A549 (cell line): Measurements from ENCODE around the gene EPN2. TPM values are rescaled to one million over a fixed set of nuclear protein-coding genes. Genes with fewer than 3 reads are reported as not detected.

Experiments used
- ATOH8 ChIP-seq: fragments of 250-450 bp; sonication (Bioruptor Pico); IDR thresholded peaks from 2 replicates; pipeline ENCODE4 v1.5.0; 2020; ENCODE audit warnings: low read depth, mild to moderate bottlenecking, moderate library complexity
- BCL3 ChIP-seq: fragments of >200 bp; sonication (Bioruptor Twin); formaldehyde crosslinking; IDR thresholded peaks from 3 replicates; pipeline ENCODE4 v1.6.1; 2016
- BHLHE40 ChIP-seq: IDR thresholded peaks from 2 replicates; pipeline ENCODE4 v1.6.1; 2012; ENCODE audit warnings: low read depth, low read length, inconsistent platforms
- CBX8 ChIP-seq: fragments of 200-600 bp; sonication (generic); IDR thresholded peaks from 2 replicates; pipeline ENCODE4 v1.6.1; 2016
- CEBPB ChIP-seq, 2 experiments: fragments of >200 bp in 1 of 2; sonication (Bioruptor Twin) in 1 of 2; formaldehyde crosslinking in 1 of 2; IDR thresholded peaks; 2 replicates each; pipeline ENCODE4 v1.6.1; 2012 to 2016
- CHD2 ChIP-seq: fragments of 150-350 bp; IDR thresholded peaks from 2 replicates; pipeline ENCODE4 v1.6.1; 2014; ENCODE audit warnings: low read length; ENCODE audit not compliant: partially characterized antibody
- CHD4 ChIP-seq: fragments of 200-600 bp; sonication (generic); IDR thresholded peaks from 2 replicates; pipeline ENCODE4 v1.6.1; 2016; ENCODE audit warnings: antibody characterized with exemption, mild to moderate bottlenecking, borderline replicate concordance
- E2F6 ChIP-seq: IDR thresholded peaks from 2 replicates; pipeline ENCODE4 v1.6.1; 2012; ENCODE audit warnings: low read depth, borderline replicate concordance
- EHF ChIP-seq: fragments of 250-450 bp; sonication (Bioruptor Pico); IDR thresholded peaks from 2 replicates; pipeline ENCODE4 v1.5.0; 2020; ENCODE audit warnings: mild to moderate bottlenecking
- EHMT2 ChIP-seq: fragments of 200-600 bp; sonication (generic); IDR thresholded peaks from 2 replicates; pipeline ENCODE4 v1.6.1; 2016; ENCODE audit warnings: antibody characterized with exemption, low read depth, mild to moderate bottlenecking, moderate library complexity
- ESRRA ChIP-seq: fragments of 150-350 bp; IDR thresholded peaks from 2 replicates; pipeline ENCODE4 v1.6.1; 2014; ENCODE audit warnings: mild to moderate bottlenecking, low read length, borderline replicate concordance
- FOSB ChIP-seq: fragments of 250-450 bp; sonication (Bioruptor Pico); IDR thresholded peaks from 2 replicates; pipeline ENCODE4 v1.5.0; 2020; ENCODE audit warnings: mild to moderate bottlenecking, moderate library complexity
- GATA3 ChIP-seq: IDR thresholded peaks from 2 replicates; pipeline ENCODE4 v1.6.1; 2012; ENCODE audit warnings: borderline replicate concordance
- HDAC2 ChIP-seq: fragments of 200-600 bp; sonication (generic); IDR thresholded peaks from 2 replicates; pipeline ENCODE4 v1.6.1; 2016
- HEYL ChIP-seq: fragments of 250-450 bp; sonication (Bioruptor Pico); IDR thresholded peaks from 2 replicates; pipeline ENCODE4 v1.8.0; 2021; ENCODE audit warnings: mild to moderate bottlenecking, moderate library complexity
- HMGXB4 ChIP-seq: fragments of 250-450 bp; sonication (Bioruptor Pico); IDR thresholded peaks from 2 replicates; pipeline ENCODE4 v1.5.0; 2021; ENCODE audit warnings: mild to moderate bottlenecking, moderate library complexity, borderline replicate concordance
- HOXB13 ChIP-seq: fragments of 250-450 bp; sonication (Bioruptor Pico); IDR thresholded peaks from 2 replicates; pipeline ENCODE4 v1.5.0; 2020; ENCODE audit warnings: low read depth, mild to moderate bottlenecking, moderate library complexity
- HOXB5 ChIP-seq: fragments of 250-450 bp; sonication (Bioruptor Pico); IDR thresholded peaks from 2 replicates; pipeline ENCODE4 v1.5.0; 2020; ENCODE audit warnings: mild to moderate bottlenecking, moderate library complexity
- JUNB ChIP-seq: fragments of >200 bp; sonication (Bioruptor Twin); formaldehyde crosslinking; IDR thresholded peaks from 2 replicates; pipeline ENCODE4 v1.6.1; 2016
- KDM1A ChIP-seq: fragments of 200-600 bp; sonication (generic); IDR thresholded peaks from 2 replicates; pipeline ENCODE4 v1.6.1; 2016; ENCODE audit warnings: low read depth, mild to moderate bottlenecking
- KDM5A ChIP-seq: fragments of 200-600 bp; sonication (generic); IDR thresholded peaks from 2 replicates; pipeline ENCODE4 v1.6.1; 2016; ENCODE audit warnings: antibody characterized with exemption, mild to moderate bottlenecking
- MAX ChIP-seq: IDR thresholded peaks from 2 replicates; pipeline ENCODE4 v1.6.1; 2012
- NR3C1 ChIP-seq: fragments of >200 bp; sonication (Bioruptor Twin); formaldehyde crosslinking; IDR thresholded peaks from 3 replicates; pipeline ENCODE4 v1.6.1; 2017
- RAD21 ChIP-seq, 2 experiments: fragments of >200 bp in 1 of 2; sonication (Bioruptor Twin) in 1 of 2; formaldehyde crosslinking in 1 of 2; IDR thresholded peaks in 1 of 2; conservative IDR thresholded peaks in 1 of 2; 2 replicates in 1 of 2; 3 replicates in 1 of 2; pipeline ENCODE4 v1.6.1; 2012 to 2018; ENCODE audit warnings: inconsistent platforms in 1 of 2
- RCOR1 ChIP-seq: fragments of 150-350 bp; IDR thresholded peaks from 2 replicates; pipeline ENCODE4 v1.6.1; 2014; ENCODE audit warnings: antibody characterized with exemption, low read length, low read depth
- REST ChIP-seq: fragments of 200-600 bp; sonication (generic); IDR thresholded peaks from 2 replicates; pipeline ENCODE4 v1.6.1; 2016; ENCODE audit warnings: antibody characterized with exemption, mild to moderate bottlenecking, moderate library complexity
- RFX5 ChIP-seq: fragments of 450-650 bp; IDR thresholded peaks from 2 replicates; pipeline ENCODE4 v1.7.1; 2014; ENCODE audit warnings: antibody characterized with exemption, mild to moderate bottlenecking, moderate library complexity
- RNF2 ChIP-seq: fragments of 200-600 bp; sonication (generic); IDR thresholded peaks from 2 replicates; pipeline ENCODE4 v1.6.1; 2016; ENCODE audit warnings: low read depth, mild to moderate bottlenecking, antibody characterized with exemption, moderate library complexity, borderline replicate concordance
- SMC3 ChIP-seq: fragments of >200 bp; sonication (Bioruptor Twin); formaldehyde crosslinking; IDR thresholded peaks from 3 replicates; pipeline ENCODE4 v1.6.1; 2018; ENCODE audit warnings: inconsistent platforms
- SREBF2 ChIP-seq: fragments of 450-650 bp; IDR thresholded peaks from 2 replicates; pipeline ENCODE4 v1.6.1; 2014; ENCODE audit warnings: mild to moderate bottlenecking, moderate library complexity
- TFCP2L1 ChIP-seq: fragments of 250-450 bp; sonication (Bioruptor Pico); IDR thresholded peaks from 2 replicates; pipeline ENCODE4 v1.5.0; 2021; ENCODE audit warnings: mild to moderate bottlenecking
- USF2 ChIP-seq: fragments of 450-650 bp; IDR thresholded peaks from 2 replicates; pipeline ENCODE4 v1.6.1; 2014; ENCODE audit warnings: antibody characterized with exemption
- ZC3H11A ChIP-seq: fragments of 450-650 bp; IDR thresholded peaks from 2 replicates; pipeline ENCODE4 v1.6.1; 2014; ENCODE audit warnings: antibody characterized with exemption, mild to moderate bottlenecking
- polyA plus RNA-seq, 4 experiments: library from polyadenylated mRNA; depleted of rRNA in 3 of 4; stranded (reverse); fragments of >200 nt; fragmentation: RNase III in 1 of 4; extraction: RNeasy Plus Mini Kit Qiagen cat#74134 plus additional on column Dnase treatment in 1 of 4; gene quantifications; 2 replicates in 3 of 4; 3 replicates in 1 of 4; pipeline ENCODE4 v1.2.3, GENCODE V29; 2011 to 2017

EPN2 gene
- polyA plus RNA-seq, 2 of the 4 experiments (the other 2 are of a cell fraction): 32.1 to 33.8 TPM

GRCh38 chr17:19377602-19378415 is 140.6 kb downstream of the EPN2 start (continued):
- TF ChIP-seq CHD2 (peak; percentile 84), MAX (peak; percentile 62), TFCP2L1 (no peak), JUNB (no peak), ESRRA (no peak), RFX5 (peak; percentile 49; the same call in 1 of the 2 replicates), ATOH8 (no peak), RNF2 (no peak), HOXB5 (CRISPR knock-in tag) (peak; percentile 69; the same call in 1 of the 2 replicates), KDM1A (no peak), HEYL (no peak), CBX8 (no peak), KDM5A (peak; percentile 31; the same call in 1 of the 2 replicates), BCL3 (peak; percentile 92; the same call in 2 of the 3 replicates), CEBPB (IDR thresholded peaks at IDR 0.05) (no peak), EHMT2 (no peak), SREBF2 (no peak), USF2 (no peak), EHF (CRISPR knock-in tag) (no peak), CHD4 (no peak), RCOR1 (no peak), GATA3 (no peak), REST (peak; percentile 65), BHLHE40 (no peak), NR3C1 (no peak), E2F6 (no peak; the same call in 1 of the 2 replicates), ZC3H11A (no peak), FOSB (CRISPR knock-in tag) (no peak), HDAC2 (no peak), RAD21 (conservative IDR thresholded peaks at IDR 0.05 in 1 of 2, IDR thresholded peaks at IDR 0.05 in 1 of 2) (no peak), HOXB13 (CRISPR knock-in tag) (no peak), HMGXB4 (no peak), SMC3 (peak; percentile 22; the same call in 1 of the 3 replicates)
